ENCODE measurements around the gene RNF38. TPM values are rescaled to one million over a fixed set of nuclear protein-coding genes. Genes with fewer than 3 reads are reported as not detected.
"Not testable (repeated sequence)": the region's sequence is repeated elsewhere in the genome, so short reads cannot be mapped to it uniquely, and the experiment has no call there.

Gene RNF38
- total RNA-seq, 1 experiment from 2014 or later, result 6.8 TPM

GRCh38 chr9:36337002-36337401 is 63.1 kb downstream of the RNF38 start:
- DNase-seq (ENCODE audit: extremely low read depth, low read depth), result no peak

GRCh38 chr9:36336131-36336907 is 63.8 kb downstream of the RNF38 start:
- DNase-seq (ENCODE audit: extremely low read depth, low read depth), result no peak

DNA sequence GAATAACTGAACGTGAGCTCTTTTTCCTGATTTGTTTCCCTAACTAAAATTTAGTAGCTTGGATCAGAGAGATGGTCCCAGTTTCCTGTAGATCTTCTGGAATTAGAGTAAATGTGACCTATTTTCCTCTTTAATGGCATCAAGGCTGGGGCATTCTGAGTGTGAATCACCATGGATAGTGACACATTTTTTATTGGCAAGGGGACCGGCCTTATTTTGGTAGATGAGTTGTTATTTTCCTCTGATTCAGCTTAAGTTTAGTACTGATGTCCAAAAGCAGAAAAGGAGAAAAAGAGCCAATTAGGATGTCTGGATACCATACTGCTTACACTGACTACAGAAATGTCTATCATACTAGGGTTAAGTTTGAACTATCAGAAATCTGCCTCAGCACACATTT is 68.1 kb downstream of the RNF38 start:
- DNase-seq (ENCODE audit: extremely low read depth, low read depth), result no peak

DNA sequence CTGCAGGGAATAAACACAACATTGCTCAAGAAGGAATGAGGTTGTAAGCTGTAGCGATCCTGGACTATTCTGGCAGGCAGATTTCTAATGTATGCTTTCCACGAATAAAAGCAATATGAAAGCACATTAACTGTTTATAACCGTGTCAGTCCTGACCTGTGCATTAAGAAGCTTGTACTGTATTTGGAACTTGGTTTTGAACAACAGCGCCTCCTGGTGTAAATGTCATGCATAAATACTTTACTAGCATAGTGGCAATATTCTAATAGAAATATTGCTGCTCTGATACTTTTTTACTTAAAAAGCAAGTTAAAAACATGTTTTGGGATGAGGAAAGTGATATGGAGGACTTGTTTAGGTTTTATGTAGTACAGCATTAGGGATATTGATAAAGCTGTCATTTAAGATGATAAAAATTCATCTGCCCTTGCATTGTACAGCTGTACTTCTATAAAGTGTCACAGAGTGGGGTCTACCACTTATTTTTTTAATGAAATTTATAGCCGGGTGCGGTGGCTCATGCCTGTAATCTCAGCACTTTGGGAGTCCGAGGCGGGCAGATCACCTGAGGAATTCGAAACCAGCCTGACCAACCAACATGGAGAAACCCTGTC is 71.2 kb downstream of the RNF38 start:
- DNase-seq (ENCODE audit: extremely low read depth, low read depth), result peak; percentile 63

DNA sequence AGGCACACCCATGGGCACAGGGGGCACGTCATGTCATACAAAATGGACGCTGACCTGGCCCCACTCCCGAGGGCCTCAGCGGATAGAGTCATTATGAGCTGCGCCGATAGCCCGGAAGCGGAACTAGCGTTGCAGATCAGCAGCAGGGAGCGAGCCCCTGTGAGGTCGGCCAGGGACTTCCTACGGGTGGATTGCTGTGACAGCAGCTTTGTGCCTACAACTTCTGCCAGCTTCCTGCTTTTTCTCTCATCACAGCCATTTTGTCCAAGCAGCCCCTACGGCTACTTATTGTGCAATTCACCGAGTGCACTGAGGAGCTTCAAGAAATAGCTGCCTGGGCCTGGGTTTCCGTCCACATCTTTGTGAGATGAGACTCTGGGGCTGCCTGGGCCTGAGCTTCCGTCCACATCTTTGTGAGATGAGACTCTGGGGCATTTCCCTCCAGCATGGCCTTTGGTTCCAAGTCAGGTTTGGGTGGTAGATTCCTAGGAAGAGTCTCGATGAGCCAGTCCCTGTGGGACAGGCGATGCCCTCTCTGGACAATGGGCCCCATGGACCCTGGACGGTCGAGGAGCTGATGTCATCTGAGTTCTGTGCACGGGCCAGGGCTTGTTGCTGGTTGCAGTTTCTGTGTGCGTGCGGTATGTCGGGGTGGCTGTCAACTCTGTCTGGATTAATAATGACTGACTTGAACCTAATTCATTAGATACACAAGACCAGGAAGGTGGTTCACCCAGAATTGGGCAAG is 74.8 kb downstream of the RNF38 start:
- DNase-seq (ENCODE audit: extremely low read depth, low read depth), result no peak

- DNase-seq (ENCODE audit: extremely low read depth, low read depth), result no peak
Measured at GRCh38 chr9:36323926-36324325, 76.1 kb downstream of the RNF38 start.

- no peak for DNase-seq (ENCODE audit: extremely low read depth, low read depth)
Measured at GRCh38 chr9:36322462-36322861, 77.6 kb downstream of the RNF38 start.

GRCh38 chr9:36321903-36322302 is 78.2 kb downstream of the RNF38 start:
- not testable (repeated sequence) for DNase-seq (ENCODE audit: extremely low read depth, low read depth)

DNA sequence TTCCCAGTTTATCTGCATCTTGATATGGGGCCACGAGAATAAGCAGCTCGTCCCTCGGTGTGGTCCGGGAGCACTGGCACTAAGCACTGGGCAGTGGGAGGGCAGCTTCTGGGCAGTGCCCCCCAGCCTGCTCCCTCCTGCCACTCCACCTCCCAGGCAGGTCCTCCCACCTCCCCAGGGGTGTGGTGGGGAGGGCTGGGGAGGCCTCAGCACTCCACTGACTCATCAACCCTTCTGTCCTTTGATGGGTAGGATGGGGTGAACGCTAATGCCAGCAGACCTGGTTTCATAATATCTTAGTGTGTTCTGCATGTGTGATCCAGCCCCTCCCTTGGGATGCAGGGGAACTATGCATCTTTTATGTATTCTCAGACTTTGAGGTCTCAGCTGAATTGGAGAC is 79.6 kb downstream of the RNF38 start:
- DNase-seq (ENCODE audit: extremely low read depth, low read depth), result no peak

DNA sequence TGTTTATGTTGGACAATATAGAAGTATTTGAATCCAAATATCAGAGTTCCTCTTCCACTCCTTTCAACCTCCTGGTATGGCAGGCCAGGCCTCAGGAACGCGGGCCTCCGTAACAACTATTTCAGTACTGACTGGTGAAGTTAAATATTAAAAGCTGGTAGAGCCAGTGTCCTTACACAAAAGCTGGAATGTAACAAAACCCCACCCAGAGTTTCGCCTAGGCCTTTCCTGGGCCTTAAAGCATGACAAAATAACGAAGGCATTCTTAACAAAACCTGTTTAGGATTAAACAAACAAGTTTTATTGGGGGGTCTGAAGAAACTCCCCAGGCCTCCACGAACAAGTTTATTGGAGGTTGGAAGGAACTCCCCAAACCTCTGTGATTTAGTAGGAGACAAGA is 80.3 kb downstream of the RNF38 start:
- no peak for DNase-seq (ENCODE audit: extremely low read depth, low read depth)

GRCh38 chr9:36319183-36319582 is 80.9 kb downstream of the RNF38 start:
- DNase-seq (ENCODE audit: extremely low read depth, low read depth), result no peak

- DNase-seq (ENCODE audit: extremely low read depth, low read depth), result no peak
Measured at GRCh38 chr9:36318212-36318802, 81.8 kb downstream of the RNF38 start.

DNA sequence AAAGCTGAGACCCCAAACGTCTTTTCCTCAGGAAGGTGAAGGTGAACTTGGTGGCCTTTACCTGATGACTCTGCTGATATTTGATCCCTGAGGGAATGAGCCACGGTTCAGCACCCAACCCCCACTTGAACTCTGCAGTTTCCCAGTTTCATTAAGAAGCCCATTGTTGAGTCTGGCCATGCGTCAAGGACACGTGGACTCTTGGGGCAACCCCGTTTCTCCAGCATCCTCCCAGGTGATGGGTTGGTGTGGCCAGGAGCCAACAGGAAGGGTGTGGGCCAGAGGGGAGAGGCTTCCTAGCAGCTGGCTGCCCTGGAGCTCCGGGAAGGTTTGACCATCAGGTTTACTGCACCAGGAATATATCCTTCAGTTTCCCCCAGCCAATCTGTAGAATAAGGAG is 82.3 kb downstream of the RNF38 start:
- DNase-seq (ENCODE audit: extremely low read depth, low read depth), result no peak

- no peak for DNase-seq (ENCODE audit: extremely low read depth, low read depth)
Measured at GRCh38 chr9:36316611-36317317, 83.3 kb downstream of the RNF38 start.

DNA sequence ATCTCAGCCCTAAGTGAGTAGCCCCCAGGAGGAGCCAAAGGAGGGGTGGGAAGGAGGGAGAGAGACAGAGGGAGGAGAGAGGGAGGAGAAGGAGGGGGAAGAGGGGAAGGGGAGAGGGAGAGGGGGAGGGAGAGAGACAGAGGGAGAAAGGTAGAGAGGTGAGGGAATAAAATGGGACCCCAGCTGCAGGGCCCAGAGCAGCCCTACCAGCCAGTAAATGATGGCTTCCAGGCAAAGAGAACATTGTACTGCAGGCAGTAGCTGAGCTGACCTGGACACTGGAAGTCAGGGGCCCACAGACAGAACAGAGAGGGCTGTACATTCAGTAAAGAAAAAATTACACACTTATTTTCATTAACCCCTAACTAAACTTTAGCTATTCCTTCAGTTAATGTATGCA is 84.0 kb downstream of the RNF38 start:
- no peak for DNase-seq (ENCODE audit: extremely low read depth, low read depth)

DNA sequence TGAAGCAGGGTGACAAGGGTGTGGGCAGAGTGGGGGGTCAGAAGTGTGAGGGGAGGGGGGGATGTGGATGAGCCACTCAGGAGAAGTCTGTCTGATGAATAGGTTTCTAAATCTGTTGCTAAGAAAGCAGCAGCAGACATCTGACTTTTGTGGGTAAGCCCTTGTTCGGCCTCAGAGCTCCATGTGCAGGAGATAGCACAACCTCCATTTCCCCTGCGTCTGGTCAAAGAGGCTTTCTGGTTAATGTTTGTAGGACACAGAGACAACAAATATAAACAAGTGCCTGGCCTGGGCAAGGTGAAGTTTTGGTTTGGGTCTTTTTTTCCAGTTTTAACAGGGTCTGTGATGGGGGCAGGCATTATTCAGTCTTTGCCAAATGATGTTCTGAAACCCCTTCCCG is 84.8 kb downstream of the RNF38 start:
- DNase-seq (ENCODE audit: extremely low read depth, low read depth), result no peak

DNA sequence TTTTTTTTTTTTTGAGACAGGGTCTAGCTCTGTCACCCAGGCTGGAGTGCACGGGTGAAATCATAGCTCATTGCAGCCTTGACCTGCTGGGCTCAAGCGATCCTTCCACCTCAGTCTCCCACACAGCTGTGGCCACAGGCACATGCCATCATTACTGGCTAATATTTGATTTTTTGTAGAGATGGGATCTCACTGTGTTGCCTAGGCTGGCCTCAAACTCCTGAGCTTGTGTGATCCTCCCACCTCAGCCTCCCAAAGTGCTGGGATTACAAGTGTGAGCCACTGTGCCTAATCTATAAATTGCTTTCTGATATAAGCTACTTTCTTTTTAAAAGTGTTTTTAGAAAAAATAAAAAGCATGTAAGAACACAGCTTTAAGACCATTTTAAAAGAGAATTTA is 85.3 kb downstream of the RNF38 start:
- no peak for DNase-seq (ENCODE audit: extremely low read depth, low read depth)

- DNase-seq (ENCODE audit: extremely low read depth, low read depth), result no peak
Measured at GRCh38 chr9:36306471-36307306, 93.4 kb downstream of the RNF38 start.

- DNase-seq (ENCODE audit: extremely low read depth, low read depth), result not testable (repeated sequence)
Measured at GRCh38 chr9:36304366-36304765, 95.7 kb downstream of the RNF38 start.

DNA sequence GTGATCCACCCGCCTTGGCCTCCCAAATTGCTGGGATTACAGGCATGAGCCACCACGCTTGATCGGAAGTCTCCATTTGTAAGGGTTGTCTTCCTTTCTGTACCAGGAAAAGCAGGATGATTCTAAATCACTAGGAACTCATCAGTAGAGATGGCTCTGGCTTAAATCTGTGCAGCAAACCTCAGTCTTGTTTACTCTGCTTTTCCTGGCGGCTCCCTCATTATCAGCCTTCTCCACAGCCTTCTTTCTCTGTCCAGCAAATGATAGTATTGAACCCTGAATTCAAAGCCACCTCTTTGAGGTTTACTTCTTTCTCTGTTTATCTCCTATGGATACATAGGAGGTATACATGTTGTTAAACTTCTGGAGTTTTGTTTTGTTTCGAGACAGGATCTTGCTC is 98.8 kb downstream of the RNF38 start:
- DNase-seq (ENCODE audit: extremely low read depth, low read depth), result no peak
